Activated CD8-positive, alpha-beta memory T cell treated with anti-CD3 and anti-CD28 coated beads for 36 hours (primary cell): ENCODE results near the gene FOXG1. TPM values are rescaled to one million over a fixed set of nuclear protein-coding genes. Genes with fewer than 3 reads are reported as not detected.

Experiments used
- CTCF ChIA-PET: fragments of 350-600 bp; sonication (Branson Sonifier 250); formaldehyde crosslinking; loops from one replicate; lab custom pipeline; 2021; ENCODE audit warnings: antibody characterized with exemption; lab: Charles Lee
- POLR2A ChIA-PET: fragments of 350-600 bp; sonication (Branson Sonifier 250); formaldehyde crosslinking; loops from one replicate; lab custom pipeline; 2021; ENCODE audit warnings: antibody characterized with exemption; lab: Charles Lee
- total RNA-seq, 2 experiments: library from RNA; stranded (reverse); gene quantifications; one replicate each; pipeline ENCODE4 v1.2.3, GENCODE V29; 2021

FOXG1 gene
- not detected for total RNA-seq

DNA sequence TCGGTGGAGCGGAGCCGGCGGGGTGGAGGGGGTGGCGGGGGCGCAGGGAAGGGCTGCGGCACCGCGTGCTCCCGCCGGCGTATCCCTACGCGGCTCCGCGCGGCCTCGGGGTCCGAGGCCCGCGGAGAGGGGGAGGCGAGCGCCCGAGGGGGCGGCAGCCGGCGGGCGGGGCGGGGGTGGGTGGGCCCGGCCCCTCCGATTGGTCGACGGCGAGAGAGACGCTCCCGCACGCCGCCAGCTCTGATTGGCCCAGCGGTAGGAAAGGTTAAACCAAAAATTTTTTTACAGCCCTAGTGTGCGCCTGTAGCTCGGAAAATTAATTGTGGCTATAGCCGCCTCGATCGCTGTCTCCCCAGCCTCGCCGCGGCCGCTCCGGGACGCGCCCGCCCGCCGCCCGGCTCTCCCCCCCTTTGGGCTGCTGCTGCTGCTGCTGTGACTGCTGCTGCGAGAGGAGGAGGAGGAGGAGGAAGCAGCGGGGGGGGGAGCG, at the start of gene FOXG1:
Gene FOXG1, plus strand, starts transcription at position 319 of the 487 bp plus-strand sequence. CDS start 493 bp downstream, outside the sequence.
- POLR2A ChIA-PET = no interaction called here
- CTCF ChIA-PET = no interaction called here

DNA sequence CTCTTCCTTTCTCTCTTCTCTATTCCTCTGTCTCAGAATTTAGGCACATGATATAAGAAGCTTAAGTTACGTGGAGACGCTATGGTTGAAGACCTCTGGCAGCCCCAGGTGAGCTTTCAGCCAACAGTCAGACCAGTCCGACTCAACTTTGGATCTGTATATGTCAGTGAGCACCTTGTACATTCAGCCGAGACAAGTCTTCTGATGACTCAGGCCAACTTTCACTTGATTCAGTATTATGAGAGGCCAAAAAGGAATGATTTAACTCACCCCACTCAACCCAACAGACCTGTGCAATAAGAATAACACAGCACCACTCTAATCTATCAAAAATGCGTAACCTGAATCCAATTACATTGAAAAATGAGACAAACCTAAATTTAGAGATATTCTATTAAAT, 47.5 kb upstream of the FOXG1 start:
- ChIA-PET CTCF (no interaction called here), POLR2A (no interaction called here)

DNA sequence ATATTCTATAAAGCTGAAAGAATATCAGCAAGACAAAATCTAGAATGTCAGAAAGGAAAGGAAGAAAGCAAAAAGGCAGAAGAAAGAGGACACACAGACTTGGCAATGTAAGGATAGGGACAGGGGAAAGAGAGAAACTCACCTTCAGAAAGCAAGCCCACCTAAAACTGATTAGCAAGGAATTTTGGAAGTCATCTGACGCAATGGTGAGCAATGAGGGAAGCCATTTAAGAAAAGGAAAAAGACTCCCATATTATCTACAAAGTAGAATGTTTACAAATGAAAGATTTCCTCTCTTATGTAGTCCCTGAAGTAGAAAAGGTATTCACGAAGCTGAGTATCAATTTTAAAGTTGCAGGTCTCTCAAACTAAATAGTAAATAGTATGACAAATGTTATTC, 35.2 kb upstream of the FOXG1 start:
- POLR2A ChIA-PET = no interaction called here
- CTCF ChIA-PET = no interaction called here

DNA sequence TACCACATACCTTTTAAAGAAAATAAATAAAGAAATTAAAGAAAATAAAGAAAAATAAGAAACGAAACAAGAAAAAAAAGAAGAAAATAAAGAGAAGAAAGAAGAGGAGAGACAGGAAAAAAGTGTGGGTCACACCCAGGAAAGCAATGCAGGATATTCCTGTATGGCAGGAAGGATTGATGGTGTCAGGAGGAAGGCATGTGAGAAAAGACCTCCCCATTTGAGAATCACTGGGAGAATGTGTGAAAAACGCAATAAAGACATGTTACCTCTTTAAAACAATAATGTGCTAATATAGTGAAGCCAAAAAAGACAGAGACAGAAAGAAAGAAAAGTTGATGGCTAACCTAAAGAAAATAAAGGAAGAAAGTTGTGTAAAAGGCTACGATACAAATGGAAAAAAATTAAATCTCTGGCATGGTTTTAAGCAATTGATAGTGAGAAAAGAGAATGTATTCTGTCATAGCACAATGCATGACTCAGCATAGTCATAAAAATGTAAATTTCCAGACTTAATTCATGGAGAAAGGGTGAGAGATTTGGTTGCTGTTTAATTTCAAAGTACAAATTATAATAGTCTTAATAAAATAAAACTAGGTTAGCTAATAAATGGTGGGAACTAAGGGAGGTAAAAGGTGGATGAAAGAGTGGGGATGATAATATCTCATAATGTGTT, 24.3 kb upstream of the FOXG1 start:
- ChIA-PET POLR2A (no interaction called here), CTCF (no interaction called here)

DNA sequence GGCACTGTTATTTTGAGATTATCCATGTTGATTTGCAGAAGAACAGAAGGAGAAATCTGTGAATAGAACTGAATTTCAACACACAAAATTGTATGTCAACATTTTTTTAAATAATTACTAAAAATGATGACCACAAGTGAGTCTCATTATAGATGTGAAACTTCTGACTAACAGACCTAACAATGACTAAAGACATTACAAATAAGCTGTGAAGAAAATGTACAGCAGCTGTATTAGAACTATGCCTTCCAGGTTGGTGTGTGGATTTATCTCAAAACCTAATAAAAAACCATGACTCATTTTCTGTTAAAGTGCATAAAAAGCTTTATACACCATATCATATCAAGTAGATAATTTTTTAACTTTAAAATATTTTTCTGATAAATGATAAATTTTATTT, 22.5 kb upstream of the FOXG1 start:
- POLR2A ChIA-PET = no interaction called here
- CTCF ChIA-PET = no interaction called here

DNA sequence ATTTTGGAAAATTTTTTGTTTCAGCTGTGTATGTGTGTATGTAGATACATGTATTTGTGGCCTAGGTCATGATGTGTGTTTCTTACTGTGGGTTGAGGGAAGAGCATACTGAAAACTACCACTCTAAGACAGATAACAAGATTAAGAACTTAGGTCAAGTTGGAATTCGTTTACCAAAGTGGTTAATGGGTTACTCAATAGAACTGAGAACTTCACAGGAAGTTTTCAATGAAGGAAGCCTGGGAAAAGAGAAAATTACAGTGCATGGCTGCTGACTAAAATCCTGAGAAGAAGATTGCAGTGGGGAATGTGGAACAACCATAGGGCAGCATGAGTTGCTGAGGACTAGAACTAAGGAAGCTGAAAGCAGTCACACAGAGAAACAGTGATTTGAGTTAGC, 21.4 kb upstream of the FOXG1 start:
- ChIA-PET POLR2A (no interaction called here), CTCF (no interaction called here)

DNA sequence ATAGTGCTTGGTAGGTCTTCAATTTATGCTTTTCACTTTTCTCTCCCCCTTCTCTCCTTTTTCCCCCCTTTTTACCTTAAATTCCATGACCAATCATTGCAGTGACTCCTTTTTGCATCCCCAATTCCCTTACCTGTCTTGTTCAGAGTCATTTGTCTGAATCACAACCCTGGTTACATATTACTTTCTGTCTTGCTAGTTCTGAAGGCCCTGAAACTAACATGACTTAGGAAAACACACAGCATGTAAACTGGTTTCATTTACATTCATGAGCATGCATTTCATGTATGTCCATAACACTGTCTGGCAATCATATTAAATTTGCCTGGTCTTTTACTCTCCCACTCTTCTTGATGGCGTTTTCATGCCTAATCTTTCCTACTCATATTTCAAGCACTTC, 20.3 kb upstream of the FOXG1 start:
- CTCF ChIA-PET = no interaction called here
- POLR2A ChIA-PET = no interaction called here

DNA sequence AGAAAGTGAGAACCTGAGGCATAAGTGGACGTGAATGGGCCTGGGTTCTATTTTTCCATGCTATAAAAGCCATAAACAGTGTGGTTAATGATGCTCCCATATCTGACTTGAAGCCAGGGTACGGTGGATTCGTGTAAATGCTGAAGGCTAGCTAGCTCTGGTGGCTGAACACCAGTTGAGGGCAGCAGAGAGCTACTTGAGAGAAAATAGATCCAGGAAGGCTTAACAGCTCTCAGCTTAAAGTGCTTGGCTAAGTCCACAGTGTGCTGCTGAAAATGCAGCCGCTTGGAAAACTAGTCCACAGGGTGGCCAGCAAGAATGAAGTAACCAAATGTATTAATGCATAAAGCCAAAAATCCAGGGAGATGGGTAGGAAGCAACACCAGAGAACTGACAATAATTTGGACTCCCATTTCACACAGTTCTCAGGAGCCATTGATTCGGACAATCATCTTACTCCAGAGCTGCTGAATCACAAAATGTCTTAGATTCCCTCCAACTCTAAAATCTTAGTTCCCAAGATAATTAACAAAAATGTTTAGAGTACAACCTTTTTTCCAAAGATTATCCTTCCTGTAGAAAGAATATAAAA, 15.0 kb upstream of the FOXG1 start:
- ChIA-PET CTCF (no interaction called here), POLR2A (no interaction called here)

DNA sequence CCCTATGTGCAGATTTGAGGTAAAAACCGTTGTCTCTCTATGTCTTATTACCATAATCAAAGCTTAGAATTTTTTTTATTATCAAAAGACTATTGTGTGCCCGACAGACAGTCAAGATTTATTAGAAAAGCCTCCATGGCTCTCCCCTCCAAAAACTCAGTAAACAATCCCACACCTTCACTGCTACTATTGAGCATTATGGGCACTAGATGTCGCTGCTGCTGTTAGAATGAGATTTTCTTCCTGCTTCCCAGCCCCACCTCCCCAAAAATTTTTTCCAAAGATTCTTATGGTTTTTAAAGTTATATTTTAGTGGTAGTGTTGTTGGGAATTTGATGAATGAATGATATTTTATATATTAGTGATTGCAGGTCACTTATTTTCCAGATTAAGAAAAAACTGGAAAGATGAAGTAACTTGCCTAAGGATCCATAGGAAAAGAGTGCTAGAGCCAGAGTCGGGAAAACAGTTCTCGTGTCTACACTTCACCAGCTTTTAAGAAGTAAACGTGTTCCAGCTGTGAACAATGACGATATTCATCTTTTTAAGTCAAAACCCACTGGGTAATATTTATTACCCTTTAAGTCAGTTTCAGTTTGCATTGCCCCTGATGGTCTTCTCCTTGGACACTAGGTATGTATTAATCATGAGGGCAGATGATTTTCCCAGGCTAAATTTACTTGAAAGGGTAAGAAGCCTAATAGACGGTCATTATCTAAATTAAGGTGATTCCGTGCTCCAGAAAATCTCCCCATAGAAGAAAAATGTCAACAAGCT, 12.2 kb upstream of the FOXG1 start:
- CTCF ChIA-PET = no interaction called here

DNA sequence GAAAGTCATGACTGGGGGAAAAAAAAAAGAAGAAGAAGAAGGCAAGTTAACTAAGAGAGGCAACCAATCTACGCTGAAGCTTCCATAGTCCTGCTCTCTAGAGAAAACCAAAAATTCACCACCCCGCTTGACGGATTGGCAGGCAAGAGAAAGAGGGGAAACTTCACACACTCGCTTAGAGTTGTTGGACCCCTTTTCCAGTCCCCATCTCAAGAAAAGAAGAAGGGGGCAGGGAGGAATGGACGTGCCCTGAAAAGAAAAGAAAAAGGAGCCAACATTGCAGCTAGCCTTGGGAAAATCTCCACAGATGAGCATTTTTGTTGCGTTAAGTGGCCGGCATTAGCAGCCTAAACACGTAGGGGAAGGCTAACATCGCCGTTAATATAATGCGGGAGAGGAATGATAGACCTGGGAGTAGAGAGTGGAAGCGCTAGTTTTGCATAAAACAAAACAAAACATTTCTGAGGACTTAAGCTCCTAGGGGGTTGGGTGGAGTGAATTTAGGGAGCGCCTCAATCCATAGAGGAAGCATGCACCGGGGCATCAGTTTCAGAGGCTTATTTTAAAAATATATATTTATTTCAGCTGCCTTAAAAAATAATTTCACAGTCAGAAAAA, 11.3 kb upstream of the FOXG1 start:
- ChIA-PET CTCF (no interaction called here), POLR2A (no interaction called here)

More for the DNA sequence above, 12.2 kb upstream of the FOXG1 start:
- POLR2A ChIA-PET = no interaction called here

DNA sequence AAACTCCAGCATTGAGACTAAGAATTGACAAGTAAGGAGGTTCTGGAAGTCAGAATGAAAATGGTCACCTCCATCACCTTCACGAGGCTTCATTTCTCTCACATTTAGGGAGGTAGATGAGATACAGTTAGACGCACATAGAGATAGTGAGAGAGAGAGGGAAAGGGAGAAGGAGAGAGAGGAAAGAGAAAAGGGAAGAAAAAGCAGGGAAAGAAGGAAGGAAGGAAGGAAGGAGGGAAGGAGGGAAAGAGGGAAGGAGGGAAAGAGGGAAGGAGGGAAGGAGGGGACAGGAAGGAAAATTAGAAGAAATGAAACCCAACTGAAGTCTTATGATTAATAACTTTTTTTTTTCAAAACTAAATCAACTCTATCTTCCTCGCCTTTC, 10.7 kb upstream of the FOXG1 start:
- ChIA-PET POLR2A (no interaction called here), CTCF (no interaction called here)

DNA sequence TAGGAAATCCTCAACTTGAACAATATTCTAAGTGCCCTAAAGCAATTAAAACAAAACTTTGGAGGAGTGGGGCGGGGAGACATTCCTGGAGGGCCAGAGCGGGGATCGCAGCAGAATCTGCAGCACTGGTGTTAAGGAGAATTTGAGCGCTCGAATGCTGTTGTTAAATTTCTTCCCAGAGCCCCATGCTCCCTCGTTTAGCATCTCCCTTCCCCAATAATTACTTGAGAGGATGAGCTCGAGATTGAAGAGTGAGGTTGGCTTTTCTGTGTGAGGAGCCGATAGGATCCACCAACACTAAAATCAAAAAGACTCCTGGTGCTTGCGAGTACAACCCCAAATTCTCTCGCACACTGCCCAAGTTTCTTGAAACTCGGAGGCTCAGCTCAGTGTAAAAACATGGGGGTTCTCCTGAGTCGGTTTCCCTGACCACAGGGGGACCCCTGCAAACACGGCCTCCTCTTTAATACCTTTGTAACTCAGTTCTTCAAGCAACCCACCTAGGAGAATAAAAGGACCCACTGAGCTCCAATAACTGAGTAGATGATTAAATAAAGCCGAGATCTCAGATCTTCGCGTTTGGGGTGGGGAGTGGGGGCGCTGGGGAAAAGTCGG, 10.2 kb upstream of the FOXG1 start:
- CTCF ChIA-PET = interaction anchor here (0.7 kb wide), 1 partner anchor 9 kb away, joined by 3 read pairs; no protein-coding TSS in a partner anchor
- POLR2A ChIA-PET = no interaction called here

DNA sequence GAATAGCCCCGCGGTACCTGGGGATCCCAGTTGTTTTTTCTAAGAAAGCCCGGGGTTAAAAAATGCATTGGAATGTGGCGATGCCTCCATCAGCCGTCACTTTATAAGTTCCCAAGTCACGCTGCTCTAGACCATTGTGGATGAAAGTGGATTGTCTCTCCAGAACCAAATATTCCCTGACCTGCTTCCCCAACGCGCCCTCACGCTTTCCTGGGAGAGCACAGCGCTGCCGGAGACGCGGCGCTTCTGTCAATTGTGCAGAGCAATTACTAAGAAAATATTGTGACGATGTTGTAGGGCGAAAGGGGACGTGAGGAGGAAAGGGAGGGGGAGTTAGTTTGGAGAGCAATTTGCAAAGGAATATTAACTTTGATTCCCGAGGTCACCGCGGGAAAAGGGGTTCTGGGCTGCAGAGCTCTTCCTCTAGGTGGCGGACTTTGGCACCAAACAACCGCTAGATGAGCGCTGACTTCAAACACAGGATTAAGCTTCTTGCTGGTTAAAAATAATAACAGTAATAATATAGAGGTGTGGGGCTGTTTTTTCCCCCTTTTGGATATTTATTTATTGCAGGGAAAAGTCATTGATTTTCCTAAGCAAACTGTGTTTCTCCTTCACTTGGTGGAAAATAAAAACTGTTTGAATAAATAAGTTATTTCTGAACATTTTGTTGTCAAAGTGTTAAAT, 9.6 kb upstream of the FOXG1 start:
- ChIA-PET CTCF (interaction anchor here (0.7 kb wide), 1 partner anchor 9 kb away, joined by 3 read pairs; no protein-coding TSS in a partner anchor), POLR2A (no interaction called here)

DNA sequence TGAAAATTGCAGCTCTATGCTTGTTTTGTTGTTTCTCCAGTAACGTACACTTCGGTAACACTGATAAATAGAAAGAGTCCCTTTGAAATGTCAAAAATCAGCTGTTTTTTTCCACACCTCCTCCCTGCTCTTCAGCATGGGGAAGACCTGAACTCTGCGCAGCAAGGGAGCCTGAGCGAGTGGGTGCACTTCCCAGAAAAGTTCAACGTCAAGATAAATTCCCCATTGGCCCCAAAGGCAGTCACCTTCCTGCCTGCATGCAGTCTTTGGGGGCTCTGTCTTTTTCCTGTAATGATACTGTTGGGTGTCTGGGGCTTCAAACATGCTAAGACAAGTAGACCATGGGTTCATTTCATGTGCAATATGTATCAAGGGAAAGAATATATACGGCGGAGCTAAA, 8.8 kb upstream of the FOXG1 start:
- ChIA-PET CTCF (no interaction called here), POLR2A (no interaction called here)

DNA sequence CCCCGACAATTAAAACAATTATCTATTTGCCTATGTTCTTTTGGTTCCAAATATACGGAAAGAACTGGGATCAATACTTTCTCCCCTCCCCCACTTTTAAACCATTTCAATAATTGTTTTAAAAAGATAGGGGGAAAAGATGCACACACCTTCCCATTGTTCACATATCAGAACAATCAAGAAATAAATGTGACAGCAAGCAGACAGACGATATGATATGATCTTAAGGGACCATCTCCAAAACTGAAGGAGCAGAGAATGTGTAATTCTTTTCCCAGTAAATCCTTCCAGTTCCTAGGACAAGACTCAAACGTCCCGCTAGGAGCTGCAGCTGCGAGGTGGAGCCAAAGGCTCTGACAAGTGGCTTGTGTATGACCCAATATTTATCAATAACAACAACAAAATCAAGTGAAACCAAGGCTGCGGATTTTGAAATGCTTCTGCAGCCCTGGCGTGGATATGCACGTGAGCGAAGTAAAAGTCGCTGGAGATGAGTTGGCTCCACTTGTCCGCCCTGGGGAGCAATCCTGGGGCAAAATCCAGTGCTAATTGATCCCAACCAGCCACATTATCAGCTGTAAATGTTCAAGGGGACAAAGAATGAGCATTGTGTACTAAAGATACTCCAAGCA, 8.2 kb upstream of the FOXG1 start:
- POLR2A ChIA-PET = no interaction called here
- CTCF ChIA-PET = no interaction called here

DNA sequence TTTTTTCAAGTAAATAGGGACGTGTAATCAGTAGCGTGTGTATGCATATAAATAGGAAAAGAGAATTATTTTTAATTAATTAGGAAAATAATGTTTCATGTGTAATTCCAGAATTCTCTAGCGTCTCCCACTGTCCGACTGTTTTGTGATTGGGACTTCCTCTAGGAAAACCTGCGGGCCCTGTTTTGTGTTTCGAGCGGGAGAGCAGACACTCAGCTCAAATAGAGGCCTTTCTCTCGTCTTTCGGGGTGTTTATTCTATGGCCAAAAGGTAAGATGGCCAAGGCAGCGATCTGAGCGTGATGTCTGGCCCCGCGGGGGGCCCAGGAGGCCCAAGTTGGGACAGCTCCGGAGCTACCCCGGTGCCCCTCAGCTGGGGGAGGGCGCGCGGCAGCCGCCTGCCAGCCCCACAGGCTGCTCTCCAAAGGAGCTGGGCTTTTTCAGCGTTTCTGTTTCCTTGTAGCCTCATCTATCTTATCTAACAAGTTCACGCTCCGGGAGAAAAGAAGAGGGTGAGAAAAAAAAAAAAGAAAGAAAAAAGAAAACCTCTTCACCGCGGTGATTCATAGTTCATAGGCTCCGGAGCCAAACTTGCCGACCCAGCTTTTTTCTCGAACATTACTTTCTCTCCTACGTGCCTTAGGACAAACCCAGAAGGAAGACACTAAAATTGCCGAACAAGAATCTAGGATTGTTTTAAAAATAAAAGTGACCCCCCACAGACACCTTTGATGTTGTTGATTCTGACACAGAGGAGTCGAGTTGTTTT, 7.5 kb upstream of the FOXG1 start:
- ChIA-PET POLR2A (no interaction called here), CTCF (no interaction called here)

DNA sequence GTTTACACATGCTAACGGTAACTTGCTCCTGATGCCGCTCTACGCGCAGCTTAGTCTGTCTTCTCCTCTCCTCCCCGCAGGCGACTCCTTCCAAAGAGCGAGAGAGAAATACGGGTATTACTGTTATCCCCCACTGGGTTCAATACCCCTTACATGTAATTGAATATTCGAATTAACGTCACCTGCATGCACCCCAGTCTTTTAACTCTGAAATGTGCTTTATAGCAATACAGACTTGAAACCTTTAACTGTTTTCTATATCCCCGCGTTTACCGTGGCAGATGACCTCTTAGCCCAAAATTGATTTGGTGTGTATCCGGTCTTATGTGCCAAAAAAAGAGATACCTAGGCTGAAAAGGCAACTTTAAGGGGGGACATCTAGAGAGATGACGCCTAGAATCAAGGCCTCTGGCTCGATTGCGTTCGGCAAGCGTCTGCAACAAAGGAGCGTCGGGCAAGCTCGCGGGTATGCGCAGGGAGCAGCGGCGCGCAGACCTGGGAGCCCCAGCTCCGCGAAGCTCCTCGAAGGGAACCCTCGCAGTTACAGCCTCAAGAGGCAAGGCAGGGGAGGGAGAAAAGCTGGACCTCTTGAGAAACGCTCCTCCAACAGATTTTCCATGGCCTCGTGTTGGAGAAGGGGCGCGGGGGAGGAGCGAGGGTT, 6.8 kb upstream of the FOXG1 start:
- ChIA-PET CTCF (no interaction called here), POLR2A (no interaction called here)
